ENCODE measurements around the gene PSG5. TPM values are rescaled to one million over a fixed set of nuclear protein-coding genes. Genes with fewer than 3 reads are reported as not detected.
"Not testable (repeated sequence)": the region's sequence is repeated elsewhere in the genome, so short reads cannot be mapped to it uniquely, and the experiment has no call there.

Gene PSG5
- not detected for total RNA-seq
- long read RNA-seq, result 0 reads

DNA sequence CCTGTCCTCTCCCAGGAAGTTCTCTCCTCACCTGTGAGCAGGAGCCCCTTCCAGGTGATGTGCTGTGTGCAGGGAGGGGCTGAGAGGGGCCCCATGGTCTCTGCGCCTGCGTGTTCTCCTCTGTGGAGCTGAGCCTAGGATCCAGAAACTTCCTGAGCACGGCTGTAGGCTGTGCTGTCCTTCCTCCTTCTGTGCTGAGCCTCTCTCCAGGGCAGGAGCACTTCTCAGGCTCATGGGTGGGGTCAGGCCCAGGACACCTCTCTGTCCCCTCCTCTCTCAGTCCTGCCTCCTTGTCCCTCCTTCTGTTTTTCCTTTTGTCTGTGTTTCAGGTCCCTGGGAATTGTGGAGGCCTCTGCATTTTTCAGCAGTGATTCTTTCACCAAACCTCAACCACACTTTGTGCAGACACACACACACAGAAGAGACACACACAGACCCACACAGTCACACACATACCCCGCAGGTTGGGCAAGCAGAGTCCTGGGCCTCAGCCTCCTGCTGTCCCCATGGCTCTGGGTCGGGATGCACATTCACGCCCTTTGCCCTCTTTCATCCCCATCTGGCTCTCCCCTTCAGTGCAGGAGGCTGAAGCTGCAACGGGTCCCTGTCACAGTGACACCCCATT, at the start of gene PSG5:
PSG5 (minus strand) TSS at position 226 of the 625 bp plus-strand sequence; CDS start at position 95, 131 bp downstream.
- not testable (repeated sequence) for DNase-seq

DNA sequence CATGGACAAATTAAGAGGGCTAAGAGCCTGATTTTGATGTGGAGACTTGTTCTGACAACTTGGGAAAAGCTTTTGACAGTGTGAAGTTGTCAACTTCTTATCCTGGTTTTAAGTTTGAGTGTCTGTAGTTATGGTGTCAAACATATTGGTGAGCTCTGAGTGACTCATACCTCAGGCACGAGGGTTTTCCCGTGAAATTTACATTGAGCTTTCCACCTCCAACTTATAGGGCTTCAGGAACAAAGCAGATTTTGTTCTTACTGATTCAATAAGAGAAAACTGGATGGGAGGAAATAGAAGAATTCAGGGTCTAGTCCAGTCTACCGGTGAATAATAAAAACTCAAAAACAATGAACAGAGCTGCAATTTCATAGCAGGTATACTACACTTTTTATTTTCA, 49.4 kb upstream of the PSG5 start:
- intact Hi-C loops (cut with DNase I); DNase-seq; ATAC-seq (ENCODE audit: poor library complexity): not testable (repeated sequence)

More for the DNA sequence above, at the start of gene PSG5:
- intact Hi-C loops (cut with DNase I); ATAC-seq (ENCODE audit: poor library complexity): not testable (repeated sequence)

DNA sequence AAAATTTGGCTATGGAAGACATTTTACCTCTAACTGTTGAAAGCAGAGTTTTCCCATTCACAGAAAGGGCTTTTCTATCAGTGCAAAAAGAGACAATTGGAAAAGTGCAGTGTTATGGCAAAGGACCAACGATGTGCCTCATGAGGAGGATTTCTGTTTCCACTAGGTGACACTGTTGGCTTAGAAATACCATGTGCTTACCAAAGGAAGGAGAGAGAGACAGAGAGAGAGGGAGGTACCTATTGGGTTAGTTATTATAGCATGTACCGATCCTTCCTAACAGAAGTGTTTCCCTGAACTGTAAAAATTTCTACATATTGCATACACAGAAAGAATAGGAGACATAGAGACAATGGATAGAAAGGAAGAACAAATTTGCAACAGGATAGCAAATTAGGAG, 43.0 kb upstream of the PSG5 start:
- intact Hi-C loops (cut with DNase I), result no loop called here
- no peak for DNase-seq
- no peak for ATAC-seq (ENCODE audit: poor library complexity)

DNA sequence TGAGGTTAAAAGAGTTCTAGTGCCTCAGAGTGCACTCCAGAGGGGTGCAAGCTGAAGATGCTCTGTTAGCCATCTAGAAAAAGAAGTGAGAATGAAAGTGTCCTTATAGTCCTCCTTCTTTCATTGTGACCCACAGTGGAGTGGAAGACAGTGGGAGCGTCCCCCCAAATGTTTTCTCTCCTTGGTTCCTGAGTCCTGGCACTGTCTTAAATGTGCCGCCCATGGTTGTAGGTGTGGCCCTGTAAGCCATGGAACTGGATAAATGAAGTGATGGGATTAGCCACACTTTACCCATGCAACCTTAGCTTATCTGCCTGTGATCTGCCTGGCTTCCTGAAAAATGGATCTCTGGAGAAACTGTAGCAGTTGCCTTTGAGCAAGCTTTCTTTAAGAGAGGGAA, 42.4 kb upstream of the PSG5 start:
- DNase-seq; intact Hi-C loops (cut with DNase I); ATAC-seq (ENCODE audit: poor library complexity): not testable (repeated sequence)

DNA sequence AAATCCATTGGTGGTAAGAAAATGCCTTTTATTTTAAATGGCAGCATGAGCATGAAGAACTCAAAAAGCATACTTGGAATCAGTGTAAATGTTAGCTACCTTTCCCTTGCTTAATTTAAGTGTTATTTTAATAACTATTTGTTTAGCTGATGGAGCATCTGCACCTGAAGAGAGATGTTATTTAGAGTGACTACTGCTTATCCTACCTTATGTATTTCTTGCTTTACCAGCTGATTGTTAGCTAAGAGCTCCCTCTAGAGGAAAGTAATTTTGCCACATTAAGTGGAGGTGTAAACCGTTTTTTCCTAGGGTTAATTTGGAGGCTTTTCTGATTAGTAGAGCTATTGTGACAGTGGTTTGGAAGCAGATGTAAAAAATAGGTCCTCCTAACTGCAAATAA, 40.6 kb upstream of the PSG5 start:
- intact Hi-C loops (cut with DNase I); ATAC-seq (ENCODE audit: poor library complexity); DNase-seq: not testable (repeated sequence)

DNA sequence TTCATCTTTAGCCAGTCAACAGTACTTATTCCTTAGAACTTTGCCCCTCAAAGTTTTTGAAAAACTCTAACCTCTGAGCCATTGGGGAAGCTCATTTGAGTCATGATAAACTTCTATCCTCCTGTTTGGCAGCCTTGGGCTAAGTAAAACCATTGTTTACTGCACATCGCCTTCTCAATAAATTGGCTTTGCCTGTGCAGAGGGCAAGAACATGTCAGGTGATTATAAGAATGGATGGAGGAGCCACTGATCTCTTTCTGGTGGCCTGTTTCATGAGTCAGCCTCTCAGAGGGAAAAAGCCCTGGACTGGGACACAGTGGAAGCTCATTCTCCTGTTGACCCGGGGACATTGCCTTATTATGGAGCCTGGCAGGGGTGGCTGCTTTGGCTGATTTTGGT, 38.5 kb upstream of the PSG5 start:
- DNase-seq (no peak), ATAC-seq (ENCODE audit: poor library complexity) (no peak)
- intact Hi-C loops (cut with DNase I), result no loop called here

DNA sequence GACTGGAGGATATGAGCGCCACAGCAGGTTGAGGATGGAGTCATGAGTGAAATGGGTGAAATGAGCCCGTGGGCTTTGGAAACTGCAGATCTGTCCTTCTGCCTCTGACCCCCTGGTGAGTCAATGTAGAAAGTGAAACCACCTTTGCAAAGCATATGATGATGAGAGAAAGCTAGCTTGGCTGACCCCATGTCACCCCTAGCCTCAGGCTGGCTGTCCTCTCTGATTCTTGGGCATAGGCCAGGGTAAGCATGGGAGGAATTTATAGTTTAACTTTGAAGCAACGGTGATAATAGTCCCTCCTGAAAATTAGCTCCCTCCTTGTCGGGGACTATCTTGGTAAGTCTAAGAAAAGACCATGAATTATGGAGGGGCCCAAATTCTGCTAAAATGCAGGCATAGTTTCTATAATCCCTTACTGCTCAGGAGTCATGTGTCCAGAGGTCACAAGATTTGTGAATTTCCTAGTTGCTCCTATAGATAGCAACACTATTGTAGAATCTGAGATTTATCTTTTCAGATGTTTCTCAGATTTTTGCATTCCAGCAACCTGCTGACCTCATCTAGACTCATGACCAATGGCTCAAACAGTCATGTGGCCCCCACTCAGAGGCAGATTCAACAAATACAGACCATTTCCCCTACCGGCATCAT, 38.0 kb upstream of the PSG5 start:
- intact Hi-C loops (cut with DNase I); ATAC-seq (ENCODE audit: poor library complexity); DNase-seq: not testable (repeated sequence)

DNA sequence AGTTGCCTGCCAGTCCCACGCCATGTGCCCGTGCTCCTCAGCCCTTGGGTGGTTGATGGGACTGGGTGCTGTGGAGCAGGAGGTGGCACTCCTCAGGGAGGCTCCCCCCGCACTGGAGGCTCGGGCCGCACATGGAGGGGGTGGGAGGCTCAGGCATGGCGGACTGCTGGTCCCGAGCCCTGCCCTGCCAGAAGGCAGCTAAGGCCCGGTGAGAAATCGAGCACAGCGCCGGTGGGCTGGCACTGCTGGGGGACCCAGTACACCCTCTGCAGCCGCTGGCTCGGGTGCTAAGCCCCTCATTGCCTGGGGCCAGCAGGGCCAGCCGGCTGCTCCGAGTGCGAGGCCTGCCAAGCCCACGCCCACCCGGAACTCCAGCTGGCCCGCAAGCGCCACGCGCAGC, 35.6 kb upstream of the PSG5 start:
- DNase-seq; intact Hi-C loops (cut with DNase I); ATAC-seq (ENCODE audit: poor library complexity): not testable (repeated sequence)

DNA sequence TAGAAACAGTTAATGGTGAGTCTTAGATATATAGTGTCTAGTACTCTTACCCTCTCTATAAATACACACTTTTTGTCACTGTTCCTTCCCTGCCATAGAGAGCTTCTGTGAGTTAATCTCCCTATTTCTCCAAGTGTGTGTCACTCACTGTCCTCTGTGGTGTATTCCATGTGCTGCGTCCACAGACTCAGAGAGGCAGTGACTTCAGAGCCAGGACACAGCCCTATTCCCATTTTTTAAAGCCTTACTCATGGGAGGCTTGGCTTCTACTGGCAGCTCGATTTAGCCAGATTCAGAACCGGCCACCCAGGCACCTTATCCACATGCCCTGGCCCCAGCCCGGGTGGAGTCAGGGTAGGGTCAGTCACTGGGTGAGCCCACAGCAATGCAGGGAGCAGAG, 32.8 kb upstream of the PSG5 start:
- DNase-seq; intact Hi-C loops (cut with DNase I); ATAC-seq (ENCODE audit: poor library complexity): not testable (repeated sequence)

DNA sequence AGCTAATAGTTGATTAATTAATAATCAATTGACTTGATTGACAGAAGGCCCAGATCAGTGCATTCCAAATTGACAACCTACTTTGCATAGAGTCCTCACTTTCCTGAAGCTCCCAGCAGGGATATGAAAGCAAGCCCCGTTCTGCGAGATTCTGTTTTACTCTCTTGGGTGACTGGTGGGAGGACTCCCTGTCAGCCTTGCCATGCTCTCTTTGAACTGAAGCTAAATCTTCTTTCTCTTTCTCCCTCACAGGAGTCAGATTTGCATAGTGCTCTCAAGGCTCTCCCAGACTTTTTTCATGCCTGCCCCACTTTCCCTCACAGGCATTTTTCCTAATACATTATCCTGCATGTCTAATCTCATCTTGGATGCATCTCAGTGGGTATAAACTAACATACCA, 29.5 kb upstream of the PSG5 start:
- DNase-seq; intact Hi-C loops (cut with DNase I); ATAC-seq (ENCODE audit: poor library complexity): not testable (repeated sequence)

DNA sequence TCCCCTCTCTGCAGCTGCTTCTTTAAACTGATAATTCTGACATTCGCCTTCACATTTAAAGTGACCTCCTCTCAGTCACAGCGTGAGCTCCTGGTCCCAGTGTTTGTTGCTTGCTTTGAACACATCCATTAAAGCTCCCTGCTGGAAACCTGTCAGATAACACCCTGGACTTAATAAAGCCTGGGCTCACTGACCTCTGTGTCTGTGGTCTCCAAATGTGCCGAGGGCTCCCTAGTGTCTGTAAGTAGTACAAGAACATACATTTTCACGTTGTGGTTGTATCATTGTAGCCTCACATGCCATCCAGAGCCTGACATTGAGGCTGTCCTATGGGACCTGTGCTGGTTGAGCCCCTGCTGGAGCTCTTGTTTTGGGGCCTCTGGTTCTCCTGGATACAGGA, 21.7 kb upstream of the PSG5 start:
- intact Hi-C loops (cut with DNase I), result no loop called here

DNA sequence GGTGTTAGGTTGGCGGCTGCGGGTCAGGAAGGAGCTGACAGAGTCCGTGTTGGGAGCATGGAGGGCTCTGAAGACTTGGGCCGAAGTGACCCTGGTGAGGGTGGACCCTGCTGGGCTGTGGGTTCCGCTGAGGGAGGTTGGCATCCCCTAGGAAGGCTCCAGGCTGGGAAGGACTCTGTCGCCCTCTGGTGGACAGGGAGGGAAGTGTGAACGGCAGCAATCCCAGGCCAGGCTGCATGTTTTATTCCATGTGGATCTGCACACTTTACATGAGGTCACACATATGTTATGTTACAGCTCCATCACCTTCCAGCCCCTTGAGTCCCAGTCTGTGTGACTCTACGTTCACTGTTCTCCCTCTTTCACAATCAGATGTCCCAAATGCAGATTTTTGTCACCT, 20.8 kb upstream of the PSG5 start:
- intact Hi-C loops (cut with DNase I); ATAC-seq (ENCODE audit: poor library complexity); DNase-seq: not testable (repeated sequence)

More for the DNA sequence above, 21.7 kb upstream of the PSG5 start:
- no peak for ATAC-seq (ENCODE audit: poor library complexity)
- DNase-seq, result no peak

DNA sequence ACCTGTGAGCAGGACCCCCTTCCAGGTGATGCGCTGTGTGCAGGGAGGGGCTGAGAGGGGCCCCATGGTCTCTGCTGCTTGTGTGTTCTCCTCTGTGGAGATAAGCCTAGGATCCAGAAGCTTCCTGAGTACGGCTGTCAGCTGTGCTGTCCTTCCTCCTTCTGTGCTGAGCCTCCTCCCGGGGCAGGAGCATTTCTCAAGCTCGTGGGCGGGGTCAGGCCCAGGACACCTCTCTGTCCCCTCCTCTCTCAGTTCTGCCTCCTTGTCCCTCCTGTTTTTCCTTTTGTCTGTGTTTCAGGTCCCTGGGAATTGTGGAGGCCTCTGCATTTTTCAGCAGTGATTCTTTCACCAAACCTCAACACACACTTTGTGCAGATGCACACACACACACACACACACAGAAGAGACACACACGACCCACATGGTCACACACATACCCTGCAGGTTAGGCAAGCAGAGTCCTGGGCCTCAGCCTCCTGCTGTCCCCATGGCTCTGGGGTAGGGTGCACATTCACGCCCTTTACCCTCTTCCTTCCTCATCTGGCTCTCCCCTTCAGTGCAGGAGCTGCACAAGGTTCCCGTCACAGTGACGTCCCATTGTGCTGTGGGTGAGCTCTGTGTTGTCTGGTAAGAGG, 19.3 kb upstream of the PSG5 start, which contains the start of gene PSG4:
PSG4 (minus strand) TSS at position 168 of the 635 bp plus-strand sequence; CDS start at position 66, 102 bp downstream.
- ATAC-seq (ENCODE audit: poor library complexity); intact Hi-C loops (cut with DNase I); DNase-seq: not testable (repeated sequence)

DNA sequence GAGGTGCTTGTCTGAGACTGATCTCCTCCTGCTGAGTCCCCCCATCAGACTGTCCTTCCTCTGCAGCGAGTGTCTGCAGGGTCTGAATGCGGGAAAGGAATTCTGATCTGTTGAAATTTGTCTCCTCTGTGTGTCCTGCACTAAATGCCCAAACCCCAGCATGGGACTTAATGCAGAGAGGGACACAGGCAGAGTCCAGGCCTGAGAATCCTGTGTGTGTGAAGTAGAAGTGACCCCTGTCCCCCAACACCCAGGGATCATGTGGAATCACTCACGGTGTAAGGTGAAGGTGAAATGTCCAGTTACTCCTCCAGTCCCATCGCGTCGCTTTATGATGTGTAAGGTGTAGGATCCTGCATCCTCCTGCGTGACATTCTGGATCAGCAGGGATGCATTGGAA, 17.3 kb upstream of the PSG5 start:
- not testable (repeated sequence) for ATAC-seq (ENCODE audit: poor library complexity)

DNA sequence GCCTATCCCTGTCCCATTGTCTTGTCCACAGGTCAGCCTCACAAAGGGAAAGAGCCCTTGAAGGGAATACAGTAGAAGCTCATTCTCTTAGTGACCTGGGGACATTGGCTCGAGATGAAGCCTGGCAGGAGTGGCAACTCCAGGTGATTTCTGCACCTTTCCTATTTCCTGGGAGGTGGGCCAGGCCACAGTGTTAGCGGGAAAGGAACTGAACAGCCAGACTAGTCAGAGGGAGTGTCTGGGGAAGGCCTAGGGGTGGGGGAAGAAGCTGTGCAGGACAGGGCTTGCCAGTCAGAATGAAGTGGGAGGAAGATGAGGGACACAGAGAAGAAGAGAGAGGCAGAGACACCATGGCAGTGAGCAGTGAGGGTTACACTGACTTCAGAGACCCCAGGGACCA, 15.6 kb upstream of the PSG5 start:
- DNase-seq; ATAC-seq (ENCODE audit: poor library complexity); intact Hi-C loops (cut with DNase I): not testable (repeated sequence)

More for the DNA sequence above, 17.3 kb upstream of the PSG5 start:
- intact Hi-C loops (cut with DNase I); DNase-seq: not testable (repeated sequence)

DNA sequence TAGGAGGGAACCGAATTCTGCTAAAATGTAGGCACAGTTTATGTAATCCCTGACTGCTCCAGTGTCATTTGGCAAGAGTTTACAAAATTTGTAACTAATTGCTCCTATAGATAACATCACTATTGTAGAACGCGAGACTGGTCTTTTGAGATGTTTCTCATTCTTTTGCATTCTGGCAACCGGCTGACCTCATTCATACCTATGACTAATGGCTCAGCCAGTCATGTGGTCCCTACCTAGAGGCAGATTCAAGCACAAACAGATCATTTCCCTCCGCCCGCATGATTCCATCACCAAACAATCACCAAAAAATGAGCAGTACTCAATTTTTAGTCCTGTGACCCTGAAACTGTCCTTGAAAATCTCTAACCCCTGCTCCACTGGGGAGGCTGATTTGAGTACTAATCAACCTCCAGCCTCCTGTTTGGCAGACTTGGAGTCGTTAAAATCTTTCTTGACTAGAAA, 15.0 kb upstream of the PSG5 start:
- ATAC-seq (ENCODE audit: poor library complexity); DNase-seq; intact Hi-C loops (cut with DNase I): not testable (repeated sequence)

DNA sequence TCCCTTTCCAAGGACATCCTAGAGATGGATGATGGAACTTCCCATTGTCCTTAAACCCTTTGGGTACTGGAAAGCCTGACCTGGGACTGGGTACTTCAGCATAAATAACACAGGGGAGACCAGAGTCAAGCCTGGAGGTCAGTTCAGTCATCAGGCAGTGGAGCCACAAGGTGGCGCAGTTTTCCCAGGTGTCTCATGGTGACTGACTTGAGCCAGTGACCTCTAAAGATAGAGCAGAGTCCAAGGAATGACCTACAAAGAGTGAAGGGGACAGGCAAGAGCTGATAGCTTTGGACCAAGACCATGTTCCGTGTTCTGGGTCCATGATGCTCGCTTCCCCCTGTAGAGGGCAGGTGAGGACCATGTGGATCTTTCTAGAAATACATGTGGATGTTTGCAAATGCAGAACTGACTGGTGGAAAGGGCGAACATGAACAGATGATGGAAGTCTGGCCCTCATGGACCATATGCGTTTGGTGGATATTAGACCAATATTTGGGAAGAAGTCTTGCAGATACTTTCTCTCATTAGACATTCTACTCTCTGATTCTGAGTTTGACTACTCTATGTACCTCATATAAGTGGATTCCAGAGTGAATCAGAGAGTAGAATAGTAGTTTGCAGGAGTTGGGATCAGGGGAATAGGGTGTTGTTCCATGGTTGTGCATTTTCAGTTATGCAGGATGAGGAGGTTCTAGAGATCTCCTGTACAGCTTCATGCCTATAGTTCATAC, 12.5 kb upstream of the PSG5 start:
- DNase-seq; intact Hi-C loops (cut with DNase I); ATAC-seq (ENCODE audit: poor library complexity): not testable (repeated sequence)

DNA sequence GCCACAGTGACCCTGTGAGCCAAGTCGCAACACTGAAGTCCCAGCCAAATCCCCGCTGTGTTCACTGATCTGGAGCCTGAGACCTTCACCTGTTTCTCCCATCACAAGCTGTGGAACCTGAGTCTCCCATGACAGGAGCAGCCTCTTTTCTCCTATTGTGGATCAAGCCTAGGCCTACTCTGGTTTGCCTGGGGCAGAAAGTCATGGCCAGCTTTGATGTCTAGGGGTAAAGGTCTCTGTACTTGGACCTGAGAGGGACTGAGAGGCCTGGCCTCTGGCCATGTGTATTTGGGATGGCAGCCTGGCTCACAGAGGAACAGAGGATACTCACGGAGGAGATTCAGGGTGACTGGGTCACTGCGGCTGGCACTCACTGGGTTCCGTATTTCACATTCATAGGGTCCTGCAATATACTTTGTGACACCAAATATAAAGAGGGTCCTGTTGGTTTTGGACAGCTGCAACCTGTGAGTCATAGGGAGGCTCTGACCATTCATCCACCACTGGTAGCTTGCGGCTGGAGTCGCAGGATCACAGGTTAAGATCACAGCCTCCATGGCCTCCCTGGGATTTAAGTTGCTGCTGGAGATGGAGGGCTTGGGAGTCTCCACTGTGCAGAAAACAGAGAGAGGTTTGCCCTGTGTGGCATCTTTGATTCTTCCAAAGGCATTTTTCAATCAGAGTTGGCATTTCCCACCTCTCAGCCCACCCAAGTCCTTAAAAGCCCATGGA, 11.5 kb upstream of the PSG5 start:
- intact Hi-C loops (cut with DNase I); ATAC-seq (ENCODE audit: poor library complexity): not testable (repeated sequence)

More for the DNA sequence above, 11.5 kb upstream of the PSG5 start:
- not testable (repeated sequence) for DNase-seq

Data from Right ventricle myocardium superior (tissue), 1 donor.